Gastroesophageal sphincter (tissue), 3 donors: ENCODE results near the gene USH1G.

ENCODE experiments used
- EP300 ChIP-seq: sonication (generic); formaldehyde crosslinking; IDR thresholded peaks from one replicate; pipeline ENCODE4 v1.6.1; 2017; ENCODE audit warnings: antibody characterized with exemption, mild to moderate bottlenecking
- POLR2A ChIP-seq, 2 donors: fragments of 450-650 bp; IDR thresholded peaks; one replicate each; pipeline ENCODE4 v1.6.1; 2017; ENCODE audit warnings: antibody characterized with exemption in 2 of 2, mild to moderate bottlenecking in 2 of 2, moderate library complexity in 1 of 2
- TF ChIP-seq, protein P1 (sequence below), 4 experiments: fragments of 200-600 bp in 2 of 4; fragments of 450-650 bp in 2 of 4; sonication (generic) in 1 of 4; IDR thresholded peaks; one replicate each; pipeline ENCODE4 v1.5.1; 2017 to 2019; ENCODE audit warnings: antibody characterized with exemption in 4 of 4, mild to moderate bottlenecking in 2 of 4, moderate library complexity in 2 of 4

DNA sequence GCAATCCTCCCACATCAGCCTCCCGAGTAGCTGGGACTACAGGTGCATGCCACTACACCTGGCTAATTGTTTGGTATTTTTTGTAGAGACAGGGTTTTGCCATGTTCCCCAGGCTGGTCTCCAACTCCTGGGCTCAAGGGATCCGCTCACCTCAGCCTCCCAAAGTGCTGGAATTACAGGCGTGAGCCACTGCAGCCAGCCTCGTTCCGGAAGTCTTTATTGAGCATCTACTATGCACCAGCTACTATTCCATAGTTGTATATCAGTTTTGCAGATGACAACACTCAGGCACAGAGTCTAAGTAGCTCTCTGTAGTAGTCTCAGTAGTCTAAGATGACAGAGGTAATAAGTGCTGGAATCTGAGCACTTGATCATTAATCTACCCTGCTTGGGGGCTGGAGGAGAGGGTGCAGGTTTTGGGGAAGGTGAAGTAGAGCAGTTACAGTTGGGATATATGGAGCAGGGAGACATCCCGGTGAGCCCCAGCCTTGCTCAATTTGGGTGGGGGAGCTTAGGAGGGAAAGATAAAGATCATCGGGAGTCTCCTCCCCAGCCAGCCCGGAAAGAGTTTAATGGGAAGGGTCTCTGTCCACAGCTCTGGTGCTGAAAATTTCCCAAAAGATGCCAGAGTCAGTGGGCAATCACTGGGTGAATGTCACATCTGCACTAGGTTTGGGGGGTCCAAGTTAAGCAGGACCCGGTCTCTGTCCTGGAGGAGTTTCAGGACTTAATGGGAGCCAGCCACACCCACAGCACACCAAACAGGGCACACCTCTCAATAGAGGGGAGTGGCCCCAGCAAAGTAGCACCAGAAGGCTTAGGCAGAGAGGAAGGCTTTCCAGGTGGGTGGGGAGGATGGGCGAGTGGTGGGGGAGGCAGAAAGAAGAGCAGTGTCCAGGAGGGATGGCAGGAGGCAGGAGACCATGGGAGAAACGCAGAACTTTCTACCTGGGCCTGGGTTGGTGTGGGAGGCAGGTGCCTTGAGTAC lies 14.3 kb upstream of the USH1G start:
- TF ChIP-seq, protein P1, sequence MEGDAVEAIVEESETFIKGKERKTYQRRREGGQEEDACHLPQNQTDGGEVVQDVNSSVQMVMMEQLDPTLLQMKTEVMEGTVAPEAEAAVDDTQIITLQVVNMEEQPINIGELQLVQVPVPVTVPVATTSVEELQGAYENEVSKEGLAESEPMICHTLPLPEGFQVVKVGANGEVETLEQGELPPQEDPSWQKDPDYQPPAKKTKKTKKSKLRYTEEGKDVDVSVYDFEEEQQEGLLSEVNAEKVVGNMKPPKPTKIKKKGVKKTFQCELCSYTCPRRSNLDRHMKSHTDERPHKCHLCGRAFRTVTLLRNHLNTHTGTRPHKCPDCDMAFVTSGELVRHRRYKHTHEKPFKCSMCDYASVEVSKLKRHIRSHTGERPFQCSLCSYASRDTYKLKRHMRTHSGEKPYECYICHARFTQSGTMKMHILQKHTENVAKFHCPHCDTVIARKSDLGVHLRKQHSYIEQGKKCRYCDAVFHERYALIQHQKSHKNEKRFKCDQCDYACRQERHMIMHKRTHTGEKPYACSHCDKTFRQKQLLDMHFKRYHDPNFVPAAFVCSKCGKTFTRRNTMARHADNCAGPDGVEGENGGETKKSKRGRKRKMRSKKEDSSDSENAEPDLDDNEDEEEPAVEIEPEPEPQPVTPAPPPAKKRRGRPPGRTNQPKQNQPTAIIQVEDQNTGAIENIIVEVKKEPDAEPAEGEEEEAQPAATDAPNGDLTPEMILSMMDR (IDR thresholded peaks at IDR 0.05) = no peak
- no peak for TF ChIP-seq POLR2A (IDR thresholded peaks at IDR 0.05)
- no peak for TF ChIP-seq EP300
